Hematopoietic multipotent progenitor cell treated with erythropoietin and hydrocortisone succinate and interleukin-3 and kit ligand, for 17 days (in vitro differentiated cells): ENCODE measurements around the gene FAM234A.
A peak's percentile ranks its signal among the peaks of the same experiment; 100 is the strongest.
"Not testable (repeated sequence)": the region's sequence is repeated elsewhere in the genome, so short reads cannot be mapped to it uniquely, and the experiment has no call there.

Experiments
- DNase-seq: peaks from one replicate; pipeline ENCODE4 v3.0.0-alpha.2; 2015; ENCODE audit warnings: low spot score

FAM234A gene

GRCh38 chr16:230949-231348, 3.7 kb upstream of the FAM234A start:
- DNase-seq: no peak

- DNase-seq: no peak
These were observed 5.3 kb downstream of the FAM234A start for GRCh38 chr16:239948-240277.

GRCh38 chr16:240559-240958, 5.9 kb downstream of the FAM234A start:
- no peak for DNase-seq

- DNase-seq: no peak
These were observed 7.7 kb downstream of the FAM234A start for GRCh38 chr16:242281-242680.

DNA sequence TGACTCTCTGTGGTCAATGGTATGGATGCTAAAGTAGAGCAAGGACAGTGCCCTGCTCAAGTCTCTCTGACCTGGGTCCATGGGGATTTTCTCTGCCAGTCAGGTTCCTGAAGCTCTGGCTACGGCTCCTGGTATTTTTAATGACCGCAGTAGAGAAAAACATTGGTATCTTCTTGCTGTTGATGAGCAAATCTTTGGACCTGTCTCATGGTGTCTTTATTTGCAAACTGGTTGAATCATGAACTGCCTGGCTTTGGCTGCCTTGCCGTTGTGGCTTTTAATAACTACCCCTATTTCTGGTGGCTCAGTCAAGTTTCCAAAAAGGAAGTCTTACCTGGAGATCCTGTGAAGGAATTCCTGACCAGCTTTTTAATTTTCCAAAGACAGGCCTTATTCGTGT, 8.7 kb downstream of the FAM234A start:
- DNase-seq: no peak

DNA sequence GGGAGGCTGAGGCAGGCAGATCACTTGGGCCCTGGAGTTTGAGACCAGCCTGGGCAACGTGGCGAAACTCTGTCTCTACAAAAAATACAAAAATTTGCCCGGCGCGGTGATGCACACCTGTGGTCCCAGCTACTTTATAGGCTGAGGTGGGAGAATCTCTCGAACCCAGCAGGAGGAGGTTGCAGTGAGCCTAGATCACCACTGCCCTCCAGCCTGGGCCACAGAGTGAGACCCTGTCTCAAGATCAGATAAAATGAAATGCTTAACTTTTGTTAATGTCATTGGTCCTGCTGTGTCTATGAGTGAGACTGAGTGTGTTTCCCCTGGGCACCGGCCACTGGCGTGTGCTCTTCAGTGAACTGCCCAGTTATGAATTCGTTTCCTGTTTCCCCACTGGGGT, 10.5 kb downstream of the FAM234A start:
- DNase-seq: no peak

GRCh38 chr16:247027-247426, 12.4 kb downstream of the FAM234A start:
- DNase-seq: no peak

- no peak for DNase-seq
These were observed 14.8 kb downstream of the FAM234A start for GRCh38 chr16:249431-249830.

GRCh38 chr16:252366-253337, 18.0 kb downstream of the FAM234A start:
- DNase-seq: peak; percentile 13

- no peak for DNase-seq
These were observed 19.2 kb downstream of the FAM234A start for GRCh38 chr16:253833-254232.

- DNase-seq: no peak
These were observed 19.8 kb downstream of the FAM234A start for GRCh38 chr16:254461-254860.

- DNase-seq: no peak
These were observed 20.6 kb downstream of the FAM234A start for GRCh38 chr16:255183-255582.

DNA sequence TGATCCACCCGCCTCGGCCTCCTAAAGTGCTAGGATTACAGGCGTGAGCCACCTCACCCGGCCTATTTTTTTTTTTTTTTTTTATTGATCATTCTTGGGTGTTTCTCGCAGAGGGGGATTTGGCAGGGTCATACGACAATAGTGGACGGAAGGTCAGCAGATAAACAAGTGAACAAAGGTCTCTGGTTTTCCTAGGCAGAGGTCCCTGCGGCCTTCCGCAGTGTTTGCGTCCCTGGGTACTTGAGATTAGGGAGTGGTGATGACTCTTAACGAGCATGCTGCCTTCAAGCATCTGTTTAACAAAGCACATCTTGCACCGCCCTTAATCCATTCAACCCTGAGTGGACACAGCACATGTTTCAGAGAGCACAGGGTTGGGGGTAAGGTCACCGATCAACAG, 23.5 kb downstream of the FAM234A start:
- DNase-seq: not testable (repeated sequence)

DNA sequence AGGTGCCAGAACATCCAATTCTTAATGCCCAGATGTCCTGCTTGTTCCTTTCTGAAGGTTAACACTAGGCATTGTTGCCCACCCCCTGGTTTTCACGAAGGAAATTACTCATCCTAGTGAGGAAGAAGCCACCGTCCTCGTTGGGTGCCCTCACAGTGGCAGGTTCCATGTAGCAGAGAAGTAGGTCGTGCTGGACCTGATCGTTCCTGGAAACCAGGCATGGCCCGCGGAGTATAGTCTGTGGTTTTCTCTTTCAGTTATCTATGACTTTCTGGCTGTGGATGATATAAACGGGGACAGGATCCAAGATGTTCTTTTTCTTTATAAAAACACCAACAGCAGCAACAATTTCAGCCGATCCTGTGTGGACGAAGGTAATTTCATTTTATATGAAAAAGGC, 24.6 kb downstream of the FAM234A start:
- DNase-seq: no peak

DNA sequence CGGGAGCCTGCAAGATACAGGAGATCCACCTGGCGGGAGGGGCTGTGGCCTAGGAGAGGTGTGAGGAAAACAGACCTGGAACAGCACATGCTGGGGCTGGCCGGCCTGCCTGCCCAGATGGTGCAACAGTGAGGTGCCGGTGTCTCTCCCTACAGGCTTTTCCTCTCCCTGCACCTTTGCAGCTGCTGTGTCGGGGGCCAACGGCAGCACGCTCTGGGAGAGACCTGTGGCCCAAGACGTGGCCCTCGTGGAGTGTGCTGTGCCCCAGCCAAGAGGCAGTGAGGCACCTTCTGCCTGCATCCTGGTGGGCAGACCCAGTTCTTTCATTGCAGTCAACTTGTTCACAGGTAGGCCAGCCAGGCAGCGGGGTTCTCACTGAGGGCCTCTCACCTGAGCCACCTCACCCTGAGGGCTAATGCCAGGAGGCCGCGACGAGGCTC, 25.2 kb downstream of the FAM234A start:
- no peak for DNase-seq

DNA sequence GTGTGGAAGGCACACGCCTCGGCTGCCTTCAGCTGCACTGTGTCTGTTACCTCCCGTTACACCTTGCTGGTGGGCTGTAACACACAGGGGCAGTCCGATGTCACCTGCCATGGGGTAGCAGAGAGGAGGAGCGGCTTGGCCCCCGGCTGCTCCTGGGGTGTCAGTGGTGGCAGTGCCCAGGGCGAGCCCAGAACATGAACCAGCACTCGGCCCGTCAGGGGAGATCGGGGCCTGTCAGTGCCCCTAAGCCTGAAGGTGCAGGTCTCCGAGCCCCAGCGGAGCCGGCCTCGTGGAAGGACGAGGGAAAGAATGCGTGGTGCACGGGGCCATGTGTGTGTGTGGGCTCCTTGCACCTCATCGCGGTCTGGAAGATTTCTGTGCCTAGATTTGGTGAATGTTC, 25.7 kb downstream of the FAM234A start:
- DNase-seq: no peak

GRCh38 chr16:261031-261691, 26.5 kb downstream of the FAM234A start:
- DNase-seq: no peak

DNA sequence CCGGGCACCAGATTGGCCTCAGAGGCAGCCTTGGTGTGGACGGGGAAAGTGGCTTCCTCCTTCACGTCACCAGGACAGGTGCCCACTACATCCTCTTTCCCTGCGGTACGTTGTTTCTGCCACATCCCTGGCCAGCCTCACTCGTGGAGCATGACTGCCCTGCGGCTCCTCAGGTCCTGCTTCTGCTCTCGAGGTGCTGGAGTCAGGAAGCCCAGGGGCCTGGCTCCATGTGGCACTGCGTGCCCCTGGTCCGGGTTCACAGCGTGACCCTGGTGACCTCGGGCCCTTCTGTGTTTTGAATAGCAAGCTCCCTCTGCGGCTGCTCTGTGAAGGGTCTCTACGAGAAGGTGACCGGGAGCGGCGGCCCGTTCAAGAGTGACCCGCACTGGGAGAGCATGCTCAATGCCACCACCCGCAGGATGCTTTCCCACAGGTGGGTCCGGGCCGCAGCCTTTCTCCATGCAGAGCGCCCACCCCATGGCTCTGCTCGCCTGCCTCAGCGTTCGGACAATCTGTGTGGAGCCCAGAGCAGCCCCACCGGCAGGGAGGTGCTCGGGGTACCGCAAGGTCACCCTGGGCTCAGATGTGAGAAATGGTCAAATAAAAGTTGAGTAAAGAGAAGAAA, 27.6 kb downstream of the FAM234A start:
- no peak for DNase-seq

GRCh38 chr16:263182-263774, 28.7 kb downstream of the FAM234A start:
- DNase-seq: no peak

- DNase-seq: no peak
These were observed 29.3 kb downstream of the FAM234A start for GRCh38 chr16:263944-264343.

GRCh38 chr16:264440-264951, 29.9 kb downstream of the FAM234A start:
- DNase-seq: no peak

- DNase-seq: no peak
These were observed 30.4 kb downstream of the FAM234A start for GRCh38 chr16:265002-265529.
